ENCODE measurements around the gene MET.

DNA sequence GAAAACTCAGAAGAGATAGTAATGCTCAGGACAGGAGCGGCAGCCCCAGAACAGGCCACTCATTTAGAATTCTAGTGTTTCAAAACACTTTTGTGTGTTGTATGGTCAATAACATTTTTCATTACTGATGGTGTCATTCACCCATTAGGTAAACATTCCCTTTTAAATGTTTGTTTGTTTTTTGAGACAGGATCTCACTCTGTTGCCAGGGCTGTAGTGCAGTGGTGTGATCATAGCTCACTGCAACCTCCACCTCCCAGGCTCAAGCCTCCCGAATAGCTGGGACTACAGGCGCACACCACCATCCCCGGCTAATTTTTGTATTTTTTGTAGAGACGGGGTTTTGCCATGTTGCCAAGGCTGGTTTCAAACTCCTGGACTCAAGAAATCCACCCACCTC, 124.5 kb downstream of the MET start:
- no peak for TF ChIP-seq POLR2A (IDR thresholded peaks at IDR 0.05)
- TF ChIP-seq EP300 (IDR thresholded peaks at IDR 0.05), result no peak
- TF ChIP-seq, protein P1, sequence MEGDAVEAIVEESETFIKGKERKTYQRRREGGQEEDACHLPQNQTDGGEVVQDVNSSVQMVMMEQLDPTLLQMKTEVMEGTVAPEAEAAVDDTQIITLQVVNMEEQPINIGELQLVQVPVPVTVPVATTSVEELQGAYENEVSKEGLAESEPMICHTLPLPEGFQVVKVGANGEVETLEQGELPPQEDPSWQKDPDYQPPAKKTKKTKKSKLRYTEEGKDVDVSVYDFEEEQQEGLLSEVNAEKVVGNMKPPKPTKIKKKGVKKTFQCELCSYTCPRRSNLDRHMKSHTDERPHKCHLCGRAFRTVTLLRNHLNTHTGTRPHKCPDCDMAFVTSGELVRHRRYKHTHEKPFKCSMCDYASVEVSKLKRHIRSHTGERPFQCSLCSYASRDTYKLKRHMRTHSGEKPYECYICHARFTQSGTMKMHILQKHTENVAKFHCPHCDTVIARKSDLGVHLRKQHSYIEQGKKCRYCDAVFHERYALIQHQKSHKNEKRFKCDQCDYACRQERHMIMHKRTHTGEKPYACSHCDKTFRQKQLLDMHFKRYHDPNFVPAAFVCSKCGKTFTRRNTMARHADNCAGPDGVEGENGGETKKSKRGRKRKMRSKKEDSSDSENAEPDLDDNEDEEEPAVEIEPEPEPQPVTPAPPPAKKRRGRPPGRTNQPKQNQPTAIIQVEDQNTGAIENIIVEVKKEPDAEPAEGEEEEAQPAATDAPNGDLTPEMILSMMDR (IDR thresholded peaks at IDR 0.05), result no peak
